DND-41 (cell line): ENCODE data around the gene SORCS1.

Experiments used
- EZH2 ChIP-seq: IDR thresholded peaks from 3 replicates; pipeline ENCODE4 v1.6.1; 2012; ENCODE audit warnings: borderline replicate concordance, low read depth, mild to moderate bottlenecking, moderate library complexity, low read length, inconsistent platforms; ENCODE audit not compliant: severe bottlenecking
- TF ChIP-seq, protein P1 (sequence below): IDR thresholded peaks from 2 replicates; pipeline ENCODE4 v1.5.1; 2012; ENCODE audit warnings: borderline replicate concordance, low read length, moderate library complexity, mild to moderate bottlenecking; ENCODE audit not compliant: poor library complexity, severe bottlenecking; ENCODE audit errors: extremely low read depth

DNA sequence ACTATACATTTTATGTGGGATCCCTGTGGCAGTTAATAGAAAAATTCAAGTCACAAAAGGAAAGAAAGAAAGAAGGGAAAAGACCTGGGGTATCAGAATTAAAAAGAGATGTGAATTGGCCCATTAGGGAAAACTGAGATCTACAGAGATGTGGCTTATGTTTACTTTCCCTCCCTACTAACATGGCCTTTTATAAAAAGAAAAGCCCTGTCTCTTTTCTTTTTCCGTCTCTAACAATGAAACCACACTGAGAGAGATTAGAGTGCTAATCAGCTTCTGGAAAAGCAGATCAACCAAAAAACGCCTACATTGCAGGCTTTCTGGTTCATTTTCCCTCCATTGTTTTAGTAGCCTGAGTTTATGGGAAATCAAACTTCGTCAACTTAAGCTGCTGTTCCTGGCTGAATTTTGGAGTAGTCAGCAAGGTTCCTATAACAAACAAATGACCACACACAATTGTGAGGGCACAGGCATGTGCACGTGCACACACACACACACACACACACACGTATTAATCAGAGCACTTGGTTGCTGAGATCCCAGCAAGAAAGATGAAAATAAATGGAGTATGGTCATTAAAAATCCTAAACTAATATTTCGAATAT, 235.1 kb downstream of the SORCS1 start:
- TF ChIP-seq, protein P1, sequence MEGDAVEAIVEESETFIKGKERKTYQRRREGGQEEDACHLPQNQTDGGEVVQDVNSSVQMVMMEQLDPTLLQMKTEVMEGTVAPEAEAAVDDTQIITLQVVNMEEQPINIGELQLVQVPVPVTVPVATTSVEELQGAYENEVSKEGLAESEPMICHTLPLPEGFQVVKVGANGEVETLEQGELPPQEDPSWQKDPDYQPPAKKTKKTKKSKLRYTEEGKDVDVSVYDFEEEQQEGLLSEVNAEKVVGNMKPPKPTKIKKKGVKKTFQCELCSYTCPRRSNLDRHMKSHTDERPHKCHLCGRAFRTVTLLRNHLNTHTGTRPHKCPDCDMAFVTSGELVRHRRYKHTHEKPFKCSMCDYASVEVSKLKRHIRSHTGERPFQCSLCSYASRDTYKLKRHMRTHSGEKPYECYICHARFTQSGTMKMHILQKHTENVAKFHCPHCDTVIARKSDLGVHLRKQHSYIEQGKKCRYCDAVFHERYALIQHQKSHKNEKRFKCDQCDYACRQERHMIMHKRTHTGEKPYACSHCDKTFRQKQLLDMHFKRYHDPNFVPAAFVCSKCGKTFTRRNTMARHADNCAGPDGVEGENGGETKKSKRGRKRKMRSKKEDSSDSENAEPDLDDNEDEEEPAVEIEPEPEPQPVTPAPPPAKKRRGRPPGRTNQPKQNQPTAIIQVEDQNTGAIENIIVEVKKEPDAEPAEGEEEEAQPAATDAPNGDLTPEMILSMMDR = no peak
- no peak for TF ChIP-seq EZH2
